GM15510 (cell line): ENCODE results near the gene ATF3.

ENCODE experiments used
- POLR2A ChIP-seq: IDR thresholded peaks from 3 replicates; pipeline ENCODE4 v1.6.1; 2011; ENCODE audit warnings: borderline replicate concordance; ENCODE audit not compliant: insufficient read length; ENCODE audit errors: extremely low read depth

Gene ATF3

GRCh38 chr1:212611000-212611948, 2.7 kb downstream of the ATF3 start:
- TF ChIP-seq POLR2A, result no peak

GRCh38 chr1:212612041-212612961, 3.7 kb downstream of the ATF3 start:
- TF ChIP-seq POLR2A, result no peak

GRCh38 chr1:212613440-212614335, 5.1 kb downstream of the ATF3 start:
- no peak for TF ChIP-seq POLR2A

GRCh38 chr1:212614453-212615200, 6.1 kb downstream of the ATF3 start:
- TF ChIP-seq POLR2A, result no peak

- TF ChIP-seq POLR2A, result no peak
Observed at GRCh38 chr1:212615201-212615470, 6.6 kb downstream of the ATF3 start.

- no peak for TF ChIP-seq POLR2A
Observed at GRCh38 chr1:212618466-212619210, 10.1 kb downstream of the ATF3 start.

- TF ChIP-seq POLR2A, result no peak
Observed at GRCh38 chr1:212620293-212620692, 11.7 kb downstream of the ATF3 start.

- TF ChIP-seq POLR2A, result no peak
Observed at GRCh38 chr1:212621043-212621948, 12.7 kb downstream of the ATF3 start.

- TF ChIP-seq POLR2A, result no peak
Observed at GRCh38 chr1:212621949-212622305, 13.4 kb downstream of the ATF3 start.

- TF ChIP-seq POLR2A, result no peak
Observed at GRCh38 chr1:212622467-212622866, 13.9 kb downstream of the ATF3 start.

- TF ChIP-seq POLR2A, result no peak
Observed at GRCh38 chr1:212622906-212623305, 14.3 kb downstream of the ATF3 start.

GRCh38 chr1:212623603-212624002, 15.0 kb downstream of the ATF3 start:
- TF ChIP-seq POLR2A, result no peak

- TF ChIP-seq POLR2A, result no peak
Observed at GRCh38 chr1:212624976-212625501, 16.5 kb downstream of the ATF3 start.
